ENCODE measurements around the gene CDK14.

The CDK14 gene

DNA sequence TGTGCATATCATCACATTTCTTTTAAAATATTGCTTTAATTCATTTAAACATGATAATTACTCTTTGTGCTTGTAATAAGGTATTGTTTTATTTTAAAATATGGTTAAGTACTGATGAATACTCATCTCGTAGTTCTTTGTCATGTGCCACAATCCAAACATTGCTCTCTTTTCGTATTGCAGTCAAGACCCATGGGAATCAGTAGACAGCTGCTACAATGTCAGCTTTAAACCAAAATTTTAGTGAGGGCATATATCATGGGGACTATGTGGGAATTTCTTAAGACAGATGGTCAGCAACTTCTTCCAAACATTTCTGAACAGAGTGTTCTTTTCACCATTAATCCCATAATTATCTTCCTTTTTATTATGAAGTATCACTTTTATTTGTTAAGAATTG is 590.9 kb downstream of the CDK14 start:
- no peaks in the 10 kb centered on the region for H3K36me3 Mint-ChIP-seq (ENCODE audit: low read depth)
- no peaks in the 10 kb centered on the region for H3K27me3 Mint-ChIP-seq (ENCODE audit: low read depth)
- peaks cover 4% of the 10 kb centered on the region for H3K9me3 Mint-ChIP-seq
- H3K4me1 Mint-ChIP-seq, result peaks cover 23% of the 10 kb centered on the region
- H3K27ac Mint-ChIP-seq, result no peak overlapping the region
- H3K4me3 Mint-ChIP-seq, result no peak overlapping the region
- TF ChIP-seq CTCF (IDR thresholded peaks at IDR 0.05; ENCODE audit: unreplicated experiment in 3 of 3), result no peak

GRCh38 chr7:91191771-91192170 is 595.6 kb downstream of the CDK14 start:
- peak overlapping the region; percentile 27 to 72 (median 65) for H3K27ac Mint-ChIP-seq
- no peak for TF ChIP-seq CTCF (IDR thresholded peaks at IDR 0.05; ENCODE audit: unreplicated experiment in 3 of 3)
- H3K9me3 Mint-ChIP-seq, result no peaks in the 10 kb centered on the region
- no peak overlapping the region for H3K4me3 Mint-ChIP-seq
- H3K27me3 Mint-ChIP-seq (ENCODE audit: low read depth), result no peaks in the 10 kb centered on the region
- no peaks in the 10 kb centered on the region for H3K36me3 Mint-ChIP-seq (ENCODE audit: low read depth)
- H3K4me1 Mint-ChIP-seq, result peaks cover 37% of the 10 kb centered on the region

GRCh38 chr7:91193141-91193540 is 597.0 kb downstream of the CDK14 start:
- Mint-ChIP-seq H3K9me3 (no peaks in the 10 kb centered on the region), H3K4me1 (peaks cover 37% of the 10 kb centered on the region), H3K27me3 (ENCODE audit: low read depth) (no peaks in the 10 kb centered on the region), H3K4me3 (no peak overlapping the region), H3K36me3 (ENCODE audit: low read depth) (no peaks in the 10 kb centered on the region), H3K27ac (peak overlapping the region in 2 of 3 experiments; percentile 20 to 65)
- no peak for TF ChIP-seq CTCF (IDR thresholded peaks at IDR 0.05; ENCODE audit: unreplicated experiment in 3 of 3)

- H3K9me3 Mint-ChIP-seq, result no peaks in the 10 kb centered on the region
- TF ChIP-seq CTCF (IDR thresholded peaks at IDR 0.05; ENCODE audit: unreplicated experiment in 3 of 3), result no peak
- H3K4me3 Mint-ChIP-seq, result no peak overlapping the region
- no peaks in the 10 kb centered on the region for H3K36me3 Mint-ChIP-seq (ENCODE audit: low read depth)
- peaks cover 37% of the 10 kb centered on the region for H3K4me1 Mint-ChIP-seq
- H3K27ac Mint-ChIP-seq, result peak overlapping the region; percentile 10 to 62 (median 44)
- H3K27me3 Mint-ChIP-seq (ENCODE audit: low read depth), result no peaks in the 10 kb centered on the region
Measured at GRCh38 chr7:91194841-91195240, 598.7 kb downstream of the CDK14 start.

DNA sequence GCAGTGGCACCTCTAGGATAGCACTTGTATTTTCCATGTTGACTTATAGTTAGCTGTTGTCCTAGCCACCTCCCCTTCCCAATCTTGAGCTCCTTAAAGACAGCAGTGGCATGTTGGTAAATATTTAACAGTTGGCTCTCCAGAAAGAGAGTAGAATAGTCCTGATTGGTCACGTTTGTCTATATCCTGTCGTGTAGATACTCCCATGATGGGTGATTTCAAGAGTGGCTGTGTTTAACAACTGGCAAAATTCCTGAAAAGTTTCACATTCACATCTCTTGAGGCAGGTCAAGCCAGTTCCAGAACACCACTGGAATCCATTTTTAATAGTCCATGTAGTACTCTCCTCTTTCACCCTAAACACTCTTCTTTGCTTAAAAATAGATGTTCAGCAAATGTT is 599.9 kb downstream of the CDK14 start:
- no peaks in the 10 kb centered on the region for H3K9me3 Mint-ChIP-seq

More for the DNA sequence above, 599.9 kb downstream of the CDK14 start:
- Mint-ChIP-seq H3K4me3 (no peak overlapping the region), H3K27me3 (ENCODE audit: low read depth) (no peaks in the 10 kb centered on the region), H3K27ac (peak overlapping the region; percentile 10 to 49 (median 43)), H3K36me3 (ENCODE audit: low read depth) (no peaks in the 10 kb centered on the region), H3K4me1 (peaks cover 37% of the 10 kb centered on the region)
- TF ChIP-seq CTCF (IDR thresholded peaks at IDR 0.05; ENCODE audit: unreplicated experiment in 3 of 3), result no peak

Data from nephron (organoid).